Measurements from ENCODE around the gene MAPK8. TPM values are rescaled to one million over a fixed set of nuclear protein-coding genes. Genes with fewer than 3 reads are reported as not detected.

Gene MAPK8
- total RNA-seq, 1 experiment from 2014 or later: 55.7 TPM

GRCh38 chr10:48292616-48293015 lies 13.9 kb upstream of the MAPK8 start:
- DNase-seq: no peak
- TF ChIP-seq CTCF (IDR thresholded peaks at IDR 0.05; ENCODE audit: unreplicated experiment): no peak
- Mint-ChIP-seq H3K4me1 (ENCODE audit: low read depth, unreplicated experiment) (peaks cover 37% of the 10 kb centered on the region), H3K9me3 (ENCODE audit: low read depth, unreplicated experiment) (no peaks in the 10 kb centered on the region), H3K36me3 (ENCODE audit: insufficient read depth, unreplicated experiment) (no peaks in the 10 kb centered on the region), H3K4me3 (ENCODE audit: low read depth, unreplicated experiment) (no peak overlapping the region), H3K27me3 (ENCODE audit: unreplicated experiment) (no peaks in the 10 kb centered on the region), H3K27ac (ENCODE audit: unreplicated experiment) (no peak overlapping the region)
- BruUV-seq (replicated peaks): no TSS peak
- intact Hi-C loops (cut with micrococcal nuclease; ENCODE audit: unreplicated experiment): loop anchor here (1.0 kb wide), 1 partner anchor 35 kb away; no protein-coding TSS in a partner anchor
- CTCF ChIA-PET: no interaction called here

- no TSS peak for BruUV-seq (replicated peaks)
- H3K27me3 Mint-ChIP-seq (ENCODE audit: unreplicated experiment): no peaks in the 10 kb centered on the region
- no peak overlapping the region for H3K4me3 Mint-ChIP-seq (ENCODE audit: low read depth, unreplicated experiment)
- intact Hi-C loops (cut with micrococcal nuclease; ENCODE audit: unreplicated experiment): no loop called here
- DNase-seq: no peak
- no peak for TF ChIP-seq CTCF (IDR thresholded peaks at IDR 0.05; ENCODE audit: unreplicated experiment)
- H3K36me3 Mint-ChIP-seq (ENCODE audit: insufficient read depth, unreplicated experiment): no peaks in the 10 kb centered on the region
- no peak overlapping the region for H3K27ac Mint-ChIP-seq (ENCODE audit: unreplicated experiment)
- no peaks in the 10 kb centered on the region for H3K9me3 Mint-ChIP-seq (ENCODE audit: low read depth, unreplicated experiment)
- CTCF ChIA-PET: no interaction called here
- H3K4me1 Mint-ChIP-seq (ENCODE audit: low read depth, unreplicated experiment): peaks cover 27% of the 10 kb centered on the region
Measured at GRCh38 chr10:48294431-48294830, 12.0 kb upstream of the MAPK8 start.

DNA sequence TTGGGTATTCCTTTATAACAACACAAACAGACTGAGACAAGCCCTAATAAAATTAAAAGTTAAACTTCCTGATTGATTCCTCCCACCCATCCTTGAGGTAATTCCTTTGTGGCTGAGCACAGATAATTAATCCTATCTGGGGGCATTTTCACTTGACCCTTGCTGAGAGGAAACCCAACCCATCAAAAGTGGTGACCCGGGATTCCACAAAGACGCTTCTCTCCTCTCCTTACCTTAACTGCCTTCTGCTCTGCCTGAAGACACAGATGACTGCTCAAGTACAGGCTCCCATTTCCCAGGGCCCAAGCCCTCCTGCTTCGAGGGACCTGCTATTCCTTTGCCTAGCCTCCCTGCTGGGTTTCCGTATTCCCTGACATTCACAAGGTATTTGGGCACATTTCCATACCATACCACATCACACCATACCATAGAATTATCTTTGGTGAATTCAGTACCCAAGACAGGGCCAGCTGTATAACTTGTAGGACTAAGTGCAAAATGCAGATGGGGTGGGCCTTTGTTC lies 9.8 kb upstream of the MAPK8 start:
- DNase-seq: no peak
- H3K27me3 Mint-ChIP-seq (ENCODE audit: unreplicated experiment): peaks cover 11% of the 10 kb centered on the region
- no peaks in the 10 kb centered on the region for H3K9me3 Mint-ChIP-seq (ENCODE audit: low read depth, unreplicated experiment)
- BruUV-seq (replicated peaks): no TSS peak
- TF ChIP-seq CTCF (IDR thresholded peaks at IDR 0.05; ENCODE audit: unreplicated experiment): no peak
- no peak overlapping the region for H3K27ac Mint-ChIP-seq (ENCODE audit: unreplicated experiment)
- peaks cover 6% of the 10 kb centered on the region for H3K4me1 Mint-ChIP-seq (ENCODE audit: low read depth, unreplicated experiment)
- no peak overlapping the region for H3K4me3 Mint-ChIP-seq (ENCODE audit: low read depth, unreplicated experiment)
- no peaks in the 10 kb centered on the region for H3K36me3 Mint-ChIP-seq (ENCODE audit: insufficient read depth, unreplicated experiment)
- intact Hi-C loops (cut with micrococcal nuclease; ENCODE audit: unreplicated experiment): no loop called here
- CTCF ChIA-PET: no interaction called here

- intact Hi-C loops (cut with micrococcal nuclease; ENCODE audit: unreplicated experiment): no loop called here
- no peak for TF ChIP-seq CTCF (IDR thresholded peaks at IDR 0.05; ENCODE audit: unreplicated experiment)
- no TSS peak for BruUV-seq (replicated peaks)
- H3K9me3 Mint-ChIP-seq (ENCODE audit: low read depth, unreplicated experiment): no peaks in the 10 kb centered on the region
- CTCF ChIA-PET: no interaction called here
- H3K27ac Mint-ChIP-seq (ENCODE audit: unreplicated experiment): no peak overlapping the region
- H3K27me3 Mint-ChIP-seq (ENCODE audit: unreplicated experiment): peaks cover 19% of the 10 kb centered on the region
- no peak overlapping the region for H3K4me3 Mint-ChIP-seq (ENCODE audit: low read depth, unreplicated experiment)
- DNase-seq: no peak
- H3K36me3 Mint-ChIP-seq (ENCODE audit: insufficient read depth, unreplicated experiment): no peaks in the 10 kb centered on the region
- H3K4me1 Mint-ChIP-seq (ENCODE audit: low read depth, unreplicated experiment): no peaks in the 10 kb centered on the region
Measured at GRCh38 chr10:48299066-48299465, 7.4 kb upstream of the MAPK8 start.
